Stimulated activated CD8-positive, alpha-beta memory T cell treated with anti-CD3 and anti-CD28 coated beads, Interleukin-12 subunit alpha, Interleukin-12 subunit beta, amount 100 ng/mL, for 1 hour (primary cell): ENCODE results near the gene RAB23.
"Not testable (repeated sequence)": the region's sequence is repeated elsewhere in the genome, so short reads cannot be mapped to it uniquely, and the experiment has no call there.

Experiments
- DNase-seq: peaks from one replicate; pipeline ENCODE4 v3.0.0-alpha.2; 2020; ENCODE audit warnings: low read depth

RAB23 gene

DNA sequence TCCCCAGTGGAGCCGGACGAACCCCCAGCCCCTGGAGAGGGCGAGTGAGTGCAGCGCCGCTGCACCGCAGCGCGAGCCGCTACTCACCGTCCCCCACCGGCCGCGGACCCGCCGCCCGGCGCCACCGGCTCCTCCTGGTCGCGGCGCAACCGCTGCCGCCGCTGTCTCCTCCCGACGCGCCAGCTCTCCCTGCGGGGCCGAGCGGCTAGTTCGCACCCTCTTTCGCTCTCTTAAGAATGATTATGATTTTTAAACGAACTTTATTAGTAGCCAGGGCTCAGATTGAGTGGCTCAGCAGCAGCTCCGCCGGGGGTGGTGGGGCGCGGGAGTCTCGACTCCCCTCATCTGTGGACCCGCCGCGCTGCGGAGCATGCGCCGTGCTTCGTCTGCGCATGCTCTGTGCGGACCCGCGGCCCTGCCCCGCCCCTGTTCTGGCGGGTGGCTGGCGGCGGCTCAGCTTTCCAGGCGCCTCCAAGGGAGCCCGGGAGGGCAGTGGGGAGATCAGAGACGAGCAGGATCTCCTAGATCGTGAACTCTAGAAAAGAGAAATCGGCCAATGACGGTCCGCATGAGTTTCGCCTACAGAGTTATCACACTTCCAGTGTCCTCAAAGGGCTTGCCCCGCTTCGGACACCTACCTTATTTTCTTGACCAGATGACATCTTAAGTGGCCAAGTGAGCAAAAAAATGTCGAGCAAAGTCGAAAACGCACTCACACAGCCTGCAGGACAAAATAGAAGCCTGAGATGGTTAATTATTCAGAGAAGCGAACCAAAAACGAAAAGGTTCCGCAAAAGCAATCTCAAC is at the start of gene RAB23:
Gene RAB23, minus strand, starts transcription at position 372 of the 807 bp plus-strand sequence. CDS start 11,927 bp downstream, outside the sequence.
- peak; percentile 67 for DNase-seq

DNA sequence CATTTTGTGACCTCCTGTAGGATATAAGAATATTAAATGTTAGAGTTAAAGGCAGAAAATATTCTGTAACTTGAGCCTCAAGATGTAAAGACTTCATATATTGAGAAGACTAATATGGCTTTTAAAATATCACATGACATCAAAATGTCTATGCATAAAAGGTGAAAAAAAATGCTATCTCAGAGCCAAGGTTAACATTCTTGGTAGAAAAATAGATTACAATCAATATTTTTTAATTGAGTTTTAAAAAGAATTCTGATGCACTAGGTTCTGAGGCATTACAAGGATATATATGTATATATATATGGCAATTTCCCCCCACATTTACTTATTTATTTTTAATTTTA is 46.2 kb upstream of the RAB23 start:
- DNase-seq = no peak

DNA sequence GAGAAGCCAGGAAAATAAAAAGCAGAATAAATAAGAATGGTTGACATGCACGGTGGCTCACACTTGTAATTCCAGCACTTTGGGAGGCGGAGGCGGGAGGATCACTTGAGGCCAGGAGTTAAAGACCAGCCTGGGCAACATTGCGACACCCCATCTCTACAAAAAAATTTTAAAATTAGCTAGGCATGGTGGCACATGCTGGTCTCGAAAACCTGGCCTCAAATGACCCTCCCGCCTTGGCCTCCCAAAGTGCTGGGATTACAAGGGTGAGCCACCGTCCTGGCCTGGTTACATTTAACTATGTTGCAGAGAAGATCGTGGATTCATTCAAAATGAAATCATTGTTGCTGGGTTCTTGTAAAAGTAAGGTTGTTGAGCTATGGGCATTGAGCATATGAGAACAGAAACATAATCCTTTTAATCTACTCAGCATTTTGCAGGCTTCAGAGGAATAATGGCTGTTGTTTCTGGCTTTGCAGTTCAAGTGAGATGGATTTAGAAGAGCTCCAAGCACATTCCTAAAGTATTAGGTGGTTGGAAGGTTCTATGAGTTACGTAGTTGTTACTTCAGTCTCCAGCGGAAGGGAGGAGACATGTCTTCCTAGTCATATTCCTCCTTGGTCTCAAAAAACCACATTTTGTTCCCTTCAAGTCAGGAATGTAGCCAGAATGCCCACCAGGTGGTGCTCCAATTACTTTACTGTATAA is 45.6 kb upstream of the RAB23 start:
- DNase-seq = peak; percentile 9

DNA sequence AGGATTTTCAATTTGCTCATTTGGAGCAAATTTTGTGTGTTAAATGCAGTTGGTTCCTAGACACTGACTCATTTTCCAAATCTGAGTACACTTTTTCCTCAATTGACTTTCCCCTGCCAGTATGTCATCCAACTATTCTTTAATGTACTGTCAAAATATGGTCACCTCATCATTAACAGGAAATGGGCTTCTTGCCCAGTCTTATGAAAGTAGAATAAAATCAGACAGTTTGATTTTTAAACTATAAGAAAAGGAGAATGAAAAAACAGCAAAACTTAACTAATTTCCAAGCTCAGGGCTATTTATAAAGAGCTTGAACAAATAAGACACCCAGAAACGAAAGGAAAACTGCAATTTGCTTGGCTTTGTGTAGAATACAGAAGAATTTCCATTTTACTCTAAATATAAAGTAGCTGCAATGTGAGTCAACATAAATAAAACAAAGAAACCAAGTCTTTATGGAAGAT is 43.7 kb upstream of the RAB23 start:
- no peak for DNase-seq

DNA sequence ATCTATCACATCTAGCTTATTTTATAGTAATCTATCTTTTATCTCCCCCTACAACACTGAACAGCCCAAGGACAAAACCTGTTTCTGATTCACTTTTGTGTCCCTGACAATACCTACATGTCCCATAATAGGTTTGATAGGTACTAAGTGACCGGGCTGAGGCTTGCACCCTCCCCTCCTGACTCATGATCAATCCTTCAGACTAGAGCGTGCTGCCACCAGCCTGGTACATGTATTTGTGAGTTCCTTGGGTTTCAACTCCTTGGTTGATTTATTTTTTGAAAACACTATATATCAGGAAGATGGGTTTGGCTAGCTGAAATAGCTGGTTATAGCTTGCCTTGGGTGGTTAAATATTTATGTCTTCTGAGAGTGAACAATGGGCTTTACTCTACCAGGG is 41.6 kb upstream of the RAB23 start:
- no peak for DNase-seq

DNA sequence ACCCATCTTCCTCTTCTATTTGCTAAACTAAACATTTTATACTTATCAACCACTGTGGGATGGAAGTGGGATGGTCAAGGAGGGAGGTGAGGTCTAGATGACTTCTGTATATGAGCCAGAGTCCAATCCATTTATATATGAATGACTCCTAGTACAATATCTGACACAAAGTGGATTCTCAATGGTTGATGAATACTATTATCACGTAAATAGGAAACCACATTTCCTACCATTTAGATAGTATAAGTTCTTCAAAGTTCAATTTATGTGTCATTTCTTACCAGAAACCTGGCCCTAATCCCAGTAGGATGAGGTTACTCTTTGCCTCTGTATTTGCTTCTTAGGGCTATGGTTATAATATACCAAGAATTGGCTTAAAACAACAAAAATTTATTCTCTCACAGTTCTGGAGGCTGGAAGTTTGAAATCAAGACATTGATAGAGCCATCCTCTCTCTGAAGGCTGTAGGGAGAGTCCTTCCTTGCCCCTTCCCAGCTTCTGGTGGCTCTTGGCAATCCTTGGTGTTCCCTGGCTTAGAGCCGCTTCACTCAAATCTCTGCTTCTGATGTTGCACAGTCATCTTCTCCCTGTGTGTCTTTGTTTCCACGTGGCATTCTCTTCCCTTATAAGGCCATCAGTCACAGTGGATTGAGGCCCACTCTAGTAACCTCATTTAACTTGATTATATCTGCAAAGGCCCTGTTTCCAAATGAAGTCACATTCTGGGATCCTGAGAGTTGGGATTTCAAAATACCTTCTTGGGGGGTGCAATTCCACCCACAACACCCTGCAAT is 41.0 kb upstream of the RAB23 start:
- DNase-seq = no peak

DNA sequence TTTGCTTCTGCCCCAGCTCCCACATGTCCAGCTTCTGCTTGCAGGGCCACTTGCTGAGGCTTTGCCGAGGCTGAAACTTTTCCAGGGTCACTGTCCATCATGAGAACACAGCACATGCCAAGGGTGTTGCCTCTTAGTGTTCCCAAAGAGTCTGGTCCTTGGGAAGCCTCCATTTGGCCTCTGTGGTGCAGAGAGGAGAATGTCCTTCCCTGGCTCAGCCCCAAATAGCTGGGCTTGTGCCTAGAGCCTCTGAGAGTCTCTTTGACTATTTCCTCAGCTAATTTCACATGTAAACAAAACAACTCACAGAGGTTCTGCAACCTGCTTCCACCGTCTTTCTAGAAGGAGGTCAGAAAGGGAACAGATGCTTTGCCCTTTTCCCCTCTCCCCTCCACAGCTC is 40.4 kb upstream of the RAB23 start:
- DNase-seq = no peak

DNA sequence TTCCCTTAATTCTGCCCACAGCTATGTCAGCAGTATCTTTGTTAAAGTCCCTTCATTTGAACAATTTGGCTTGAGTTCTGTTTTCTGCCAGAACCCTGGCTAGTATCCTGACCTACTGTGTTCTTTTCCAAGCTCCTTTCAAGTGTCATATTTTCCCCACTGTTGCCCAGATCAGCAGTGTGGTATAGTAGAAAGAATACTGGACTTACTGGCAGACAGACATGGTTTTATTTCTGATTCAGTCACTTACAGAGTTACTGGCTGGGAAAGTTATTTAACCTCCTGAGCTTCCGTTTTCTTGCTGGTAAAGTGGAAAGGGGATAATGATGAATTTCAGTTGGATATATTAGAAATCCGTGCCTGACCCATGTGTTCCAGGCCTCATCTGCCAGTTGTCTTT is 39.8 kb upstream of the RAB23 start:
- no peak for DNase-seq

DNA sequence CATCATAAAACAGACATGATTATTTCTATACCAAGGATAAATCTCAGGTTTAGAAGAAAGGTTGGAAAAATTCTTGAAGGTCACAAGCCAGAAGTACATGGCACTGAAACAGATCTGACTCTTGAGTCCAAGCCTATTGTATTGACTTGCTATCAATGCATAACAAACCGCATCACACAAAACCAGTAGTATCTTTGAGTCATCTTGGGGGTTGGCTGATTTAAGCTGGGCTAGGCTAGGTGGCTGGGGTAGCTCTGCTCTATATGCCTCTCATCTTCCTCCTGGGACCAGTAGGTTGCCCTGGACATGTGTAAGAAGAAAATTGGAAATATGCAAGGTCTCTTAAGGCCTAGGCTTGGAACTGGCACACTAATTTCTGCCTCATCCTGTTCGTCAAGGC is 37.0 kb upstream of the RAB23 start:
- no peak for DNase-seq

DNA sequence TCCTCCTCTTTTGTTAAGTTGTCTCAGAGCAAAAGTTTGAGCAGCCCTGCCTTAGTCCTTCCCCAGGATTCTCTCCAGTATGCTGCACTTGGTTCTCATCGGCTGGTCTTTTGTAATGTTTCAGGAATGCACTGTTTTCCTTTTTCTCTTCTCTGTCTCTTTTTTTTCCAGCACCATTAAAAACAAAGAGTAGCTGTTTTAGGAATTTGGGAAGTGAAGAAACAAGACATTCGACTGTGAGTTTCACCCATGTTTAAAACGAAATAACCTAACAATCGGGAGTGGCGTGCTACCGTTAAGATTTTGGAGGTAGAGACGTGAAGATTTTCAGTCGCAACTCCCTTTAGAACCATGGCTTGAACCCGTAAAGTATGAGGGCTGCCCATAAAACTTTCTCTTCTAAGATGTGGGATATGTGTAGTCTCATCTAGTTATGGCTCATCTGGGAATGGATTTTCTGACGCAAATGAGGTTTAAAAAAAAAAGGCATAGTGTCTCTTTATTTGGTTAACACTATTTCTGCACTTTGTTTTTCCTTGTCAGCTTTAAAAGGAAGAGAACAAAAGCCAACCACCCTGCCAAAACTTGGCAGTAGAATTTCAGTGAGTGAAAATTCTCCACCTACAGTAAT is 35.9 kb upstream of the RAB23 start:
- no peak for DNase-seq

DNA sequence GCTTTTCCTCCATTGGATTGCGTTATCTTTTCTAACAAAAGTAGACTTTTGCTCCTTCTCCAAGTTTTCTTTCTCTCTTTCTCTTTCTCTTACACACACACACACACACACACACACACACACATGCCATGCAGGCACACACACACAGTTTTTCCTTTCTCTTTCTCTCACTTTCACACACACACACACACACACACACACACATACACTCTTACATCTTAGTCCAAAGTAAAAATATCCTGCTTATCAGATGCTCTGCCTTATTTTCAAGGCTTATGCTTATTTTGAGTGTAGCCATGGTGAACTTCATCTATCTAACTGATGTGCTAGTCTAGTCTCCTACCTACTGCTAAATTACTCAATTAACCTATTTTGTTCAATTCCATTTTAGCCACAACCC is 34.4 kb upstream of the RAB23 start:
- DNase-seq = no peak

DNA sequence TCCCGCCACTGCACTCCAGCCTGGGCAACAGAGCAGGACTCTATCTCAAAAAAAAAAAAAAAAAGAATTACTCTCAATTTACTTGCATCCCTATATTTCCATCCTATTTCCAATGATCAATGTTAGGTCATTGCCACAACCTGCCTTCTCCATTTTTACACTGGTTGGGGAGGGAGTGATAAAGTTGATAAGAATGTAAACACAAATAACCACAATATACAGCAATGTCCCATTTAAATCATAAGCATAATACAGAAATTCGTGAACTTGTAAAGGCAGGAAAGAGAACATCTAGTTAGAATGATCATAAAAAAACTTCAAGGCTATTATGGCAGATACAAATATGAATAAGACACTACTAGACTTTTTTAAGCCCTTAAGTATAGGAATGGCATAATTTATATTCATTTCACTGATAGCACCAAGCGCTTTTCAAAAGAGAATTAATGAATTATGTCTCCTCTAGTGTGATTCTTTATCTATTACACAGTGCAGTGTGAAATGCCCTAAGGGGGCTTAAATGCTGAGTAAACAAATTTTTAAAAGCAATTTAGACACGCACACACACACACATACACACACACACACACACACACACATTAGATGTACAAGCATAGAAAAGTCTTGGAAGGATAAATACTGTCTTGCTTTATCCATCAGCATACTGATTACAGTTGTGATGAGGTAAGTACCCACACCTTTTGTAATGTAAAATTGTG is 33.5 kb upstream of the RAB23 start:
- DNase-seq = no peak

DNA sequence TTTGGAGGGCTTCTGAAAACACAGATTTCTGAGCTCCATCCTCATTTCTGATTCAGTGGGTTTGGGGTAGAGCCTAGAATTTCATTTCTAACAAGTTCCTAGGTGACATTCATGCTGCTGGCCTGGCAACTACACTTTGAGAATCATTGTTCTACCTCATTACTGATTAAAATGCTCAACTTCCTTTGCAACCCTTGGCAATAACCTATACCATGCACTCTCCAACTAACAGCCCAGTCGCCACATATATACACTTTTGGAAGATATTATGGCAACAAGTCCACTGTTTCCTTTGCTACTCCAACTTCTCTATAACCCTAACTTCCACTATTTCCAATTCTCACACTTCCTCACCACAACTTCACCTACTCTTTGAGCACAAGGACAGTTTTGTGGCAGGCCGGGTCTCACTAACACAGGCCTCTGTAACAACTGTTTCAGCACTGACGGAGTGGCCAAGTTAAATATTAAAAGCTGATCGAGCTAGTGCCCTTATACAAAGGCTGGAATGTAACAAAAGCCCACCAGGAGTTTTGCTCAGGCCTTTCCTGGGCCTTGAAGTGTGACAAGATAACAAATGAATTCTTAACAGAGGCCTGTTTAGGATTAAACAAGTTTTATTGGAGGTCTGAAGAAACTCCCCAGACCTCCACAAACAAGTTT is 32.1 kb upstream of the RAB23 start:
- DNase-seq = no peak

DNA sequence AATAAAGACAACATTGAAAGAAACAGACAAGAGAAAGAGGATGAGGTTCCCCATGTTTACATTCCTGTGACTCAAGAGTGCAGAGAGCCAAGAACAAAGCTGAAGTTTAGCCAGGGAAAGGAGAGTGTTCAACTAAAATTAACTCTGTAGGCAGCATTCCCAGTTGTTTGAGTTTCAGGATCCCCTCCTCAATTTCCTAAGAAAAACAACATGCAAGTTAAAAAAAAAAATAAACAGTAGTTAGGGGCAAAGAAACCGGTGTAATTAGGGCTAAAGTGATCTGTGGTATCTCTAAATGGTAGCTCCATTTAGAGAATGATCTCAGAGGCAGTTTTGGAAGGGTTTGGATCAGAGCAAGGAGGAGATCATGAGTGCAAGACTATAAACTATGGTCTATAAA is 30.9 kb upstream of the RAB23 start:
- DNase-seq = no peak

DNA sequence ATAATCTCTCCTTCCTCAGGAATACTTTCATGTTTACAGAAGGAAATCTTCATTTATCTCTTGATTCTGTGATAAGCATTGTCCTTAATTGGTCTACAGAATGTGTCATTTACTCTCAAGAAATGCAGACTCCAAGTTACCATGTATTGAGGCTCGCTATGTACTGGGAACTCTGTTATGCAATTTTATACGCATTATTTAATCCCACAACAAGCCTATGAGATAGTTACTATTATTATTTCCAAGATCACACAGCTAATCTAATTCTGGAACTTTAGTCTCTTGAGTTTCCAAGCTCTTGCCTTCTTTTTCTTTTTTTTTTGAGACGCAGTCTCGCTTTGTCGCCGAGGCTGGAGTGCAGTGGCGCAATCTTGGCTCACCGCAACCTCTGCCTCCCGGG is 30.0 kb upstream of the RAB23 start:
- DNase-seq = no peak

DNA sequence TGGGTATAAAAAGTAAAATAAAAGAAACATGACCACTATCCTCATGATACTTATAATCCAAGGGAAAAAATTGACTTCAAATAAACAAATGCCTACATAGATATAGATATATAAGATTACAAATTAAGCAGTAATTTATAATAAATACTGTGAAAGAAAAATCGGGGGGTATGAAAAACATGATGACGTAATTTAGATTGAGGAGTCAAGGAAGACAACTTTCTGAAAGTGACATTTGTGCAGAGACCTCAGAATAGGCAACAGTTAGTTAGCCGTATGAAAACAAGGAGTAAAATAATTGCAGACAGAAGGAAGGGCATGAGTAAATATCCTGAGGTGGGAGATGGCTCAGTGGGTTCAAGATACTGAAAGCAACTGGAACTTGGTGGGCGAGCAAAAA is 28.2 kb upstream of the RAB23 start:
- DNase-seq = no peak

DNA sequence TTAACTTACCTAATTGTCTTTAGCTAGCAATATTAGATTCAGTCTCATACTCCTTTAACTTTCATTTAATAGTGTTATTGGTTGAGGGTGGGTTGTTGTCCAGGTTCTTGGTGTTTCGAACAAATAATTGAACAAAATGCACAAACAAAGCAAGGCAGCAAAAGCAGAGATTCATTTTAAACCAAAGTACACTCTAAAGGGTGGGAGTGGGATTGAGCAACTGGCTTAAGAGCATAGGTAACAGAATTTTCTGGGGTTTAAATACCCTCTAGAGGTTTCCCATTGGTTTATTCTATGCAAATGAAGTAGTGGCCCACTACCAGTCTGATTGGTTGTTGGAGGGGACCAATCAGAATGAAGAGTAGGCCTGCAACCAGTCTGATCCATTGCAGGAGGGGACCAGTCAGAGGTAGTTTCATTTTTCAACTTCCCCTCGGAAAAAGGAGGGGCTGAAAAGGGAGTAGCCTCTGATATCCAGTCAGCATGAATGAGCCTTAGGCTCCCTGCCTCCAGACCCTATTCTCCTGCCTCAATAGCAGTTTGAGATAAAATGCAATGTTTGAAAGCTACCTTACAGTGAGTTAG is 26.3 kb upstream of the RAB23 start:
- DNase-seq = no peak

DNA sequence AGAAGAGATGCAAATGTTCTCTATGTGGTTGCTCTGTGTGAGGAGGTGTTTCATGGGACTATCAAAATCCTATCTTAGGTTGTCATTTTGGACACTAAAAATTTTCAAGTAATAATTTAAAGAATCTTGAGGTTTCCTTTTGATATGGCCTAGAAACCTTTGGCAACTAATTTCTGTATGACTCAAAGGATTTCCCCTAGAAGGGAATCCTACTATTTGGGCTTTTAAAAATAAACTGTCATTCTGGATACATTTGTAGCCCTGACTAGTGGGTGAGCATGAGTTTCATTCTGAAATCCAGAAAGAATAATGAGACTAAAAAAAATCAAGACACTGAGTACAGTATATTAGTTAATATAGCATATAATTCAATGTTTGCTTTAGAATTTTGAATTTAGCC is 25.5 kb upstream of the RAB23 start:
- no peak for DNase-seq

DNA sequence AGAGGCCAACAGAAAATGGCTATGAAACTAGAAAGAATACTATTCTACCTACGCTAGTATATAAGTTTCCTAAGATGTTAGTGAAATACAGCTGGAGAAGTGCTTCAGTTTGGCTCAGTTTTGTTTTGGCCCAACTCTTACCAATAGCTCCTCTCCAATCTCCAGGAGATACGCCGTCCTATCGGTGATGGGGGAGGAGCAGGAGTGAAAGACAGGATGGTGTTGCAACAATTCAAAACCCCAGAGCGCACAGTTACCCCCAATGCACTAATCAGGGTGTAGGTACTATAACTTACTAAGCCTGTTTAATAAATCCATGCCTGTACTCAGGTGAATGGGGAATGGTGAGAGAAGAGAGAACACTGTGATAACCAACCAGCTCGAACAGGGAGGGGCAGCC is 24.2 kb upstream of the RAB23 start:
- DNase-seq = no peak

DNA sequence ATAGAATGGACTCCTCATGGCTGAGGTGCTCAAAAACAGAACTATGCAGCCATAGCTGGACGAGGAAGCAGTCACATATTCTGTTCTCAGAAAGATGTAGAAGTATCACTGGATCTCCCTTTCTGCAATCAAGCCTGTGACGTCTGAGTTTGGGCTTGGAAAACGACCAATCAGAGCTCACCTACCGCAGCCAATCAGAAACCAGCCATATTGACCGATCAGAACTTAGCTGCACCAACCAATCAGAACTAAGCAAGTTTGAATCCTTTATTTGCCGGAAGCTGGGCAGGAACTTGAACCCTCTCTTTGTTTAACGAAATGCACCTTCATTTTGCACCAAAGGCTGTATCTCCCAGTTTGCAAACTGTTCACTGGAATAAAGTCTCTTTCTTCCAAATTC is 21.8 kb upstream of the RAB23 start:
- no peak for DNase-seq

DNA sequence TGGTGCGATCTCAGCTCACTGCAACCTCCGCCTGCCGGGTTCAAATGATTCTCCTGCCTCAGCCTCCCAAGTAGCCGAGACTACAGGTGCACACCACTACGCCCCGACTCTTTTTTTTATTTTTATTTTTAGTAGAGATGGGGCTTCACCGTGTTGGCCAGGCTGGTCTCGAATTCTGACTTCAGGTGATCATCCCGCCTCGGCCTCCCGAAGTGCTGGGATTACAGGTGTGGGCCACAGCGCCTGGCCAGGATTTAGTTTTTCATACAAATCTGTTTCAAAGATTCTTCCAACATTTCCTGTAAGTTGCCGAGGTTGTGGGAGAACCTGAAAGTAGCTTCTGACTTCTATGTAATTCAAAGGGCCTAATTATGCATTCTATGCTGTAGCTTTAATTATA is 21.4 kb upstream of the RAB23 start:
- not testable (repeated sequence) for DNase-seq
